ENCODE data around the gene SPATA6. TPM values are rescaled to one million over a fixed set of nuclear protein-coding genes. Genes with fewer than 3 reads are reported as not detected.
"Not testable (repeated sequence)": the region's sequence is repeated elsewhere in the genome, so short reads cannot be mapped to it uniquely, and the experiment has no call there.

Gene SPATA6
- total RNA-seq, 4 donors from 2014 or later, result 12.4 to 21.9 (median 17.5) TPM

DNA sequence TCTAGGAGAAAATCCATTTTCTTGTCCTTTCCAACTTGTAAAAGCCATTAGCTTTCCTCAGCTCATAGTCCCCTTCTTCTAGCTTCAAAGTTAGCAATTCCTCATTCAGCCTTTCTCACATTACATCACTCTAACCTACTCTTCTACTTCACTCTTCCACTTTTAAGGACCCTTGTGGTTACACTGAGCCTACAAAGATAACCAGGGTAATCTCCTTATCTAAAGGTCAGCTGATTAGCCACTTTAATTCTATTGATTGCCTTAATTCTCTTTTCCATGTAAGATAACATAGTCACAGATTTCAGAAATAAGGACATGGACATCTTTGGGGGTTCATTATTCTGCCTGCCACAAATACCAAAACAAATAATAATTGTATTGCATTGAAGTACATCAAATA, 8.5 kb upstream of the SPATA6 start:
- Histone ChIP-seq H3K27ac (replicated peaks in 1 of 4) (no peak overlapping the region), H3K36me3 (no peaks in the 10 kb centered on the region), H3K27me3 (no peaks in the 10 kb centered on the region), H3K4me3 (no peak overlapping the region), H3K4me1 (no peaks in the 10 kb centered on the region), H3K9me3 (no peaks in the 10 kb centered on the region)
- TF ChIP-seq EP300 (IDR thresholded peaks at IDR 0.05) (no peak), POLR2A (IDR thresholded peaks at IDR 0.05; ENCODE audit: low read depth) (no peak), POLR2AphosphoS5 (IDR thresholded peaks at IDR 0.05) (no peak)
- TF ChIP-seq, protein P1, sequence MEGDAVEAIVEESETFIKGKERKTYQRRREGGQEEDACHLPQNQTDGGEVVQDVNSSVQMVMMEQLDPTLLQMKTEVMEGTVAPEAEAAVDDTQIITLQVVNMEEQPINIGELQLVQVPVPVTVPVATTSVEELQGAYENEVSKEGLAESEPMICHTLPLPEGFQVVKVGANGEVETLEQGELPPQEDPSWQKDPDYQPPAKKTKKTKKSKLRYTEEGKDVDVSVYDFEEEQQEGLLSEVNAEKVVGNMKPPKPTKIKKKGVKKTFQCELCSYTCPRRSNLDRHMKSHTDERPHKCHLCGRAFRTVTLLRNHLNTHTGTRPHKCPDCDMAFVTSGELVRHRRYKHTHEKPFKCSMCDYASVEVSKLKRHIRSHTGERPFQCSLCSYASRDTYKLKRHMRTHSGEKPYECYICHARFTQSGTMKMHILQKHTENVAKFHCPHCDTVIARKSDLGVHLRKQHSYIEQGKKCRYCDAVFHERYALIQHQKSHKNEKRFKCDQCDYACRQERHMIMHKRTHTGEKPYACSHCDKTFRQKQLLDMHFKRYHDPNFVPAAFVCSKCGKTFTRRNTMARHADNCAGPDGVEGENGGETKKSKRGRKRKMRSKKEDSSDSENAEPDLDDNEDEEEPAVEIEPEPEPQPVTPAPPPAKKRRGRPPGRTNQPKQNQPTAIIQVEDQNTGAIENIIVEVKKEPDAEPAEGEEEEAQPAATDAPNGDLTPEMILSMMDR (IDR thresholded peaks at IDR 0.05), result no peak
- no peak for DNase-seq (ENCODE audit: extremely low spot score)
- intact Hi-C loops (cut with DNase I), result no loop called here

DNA sequence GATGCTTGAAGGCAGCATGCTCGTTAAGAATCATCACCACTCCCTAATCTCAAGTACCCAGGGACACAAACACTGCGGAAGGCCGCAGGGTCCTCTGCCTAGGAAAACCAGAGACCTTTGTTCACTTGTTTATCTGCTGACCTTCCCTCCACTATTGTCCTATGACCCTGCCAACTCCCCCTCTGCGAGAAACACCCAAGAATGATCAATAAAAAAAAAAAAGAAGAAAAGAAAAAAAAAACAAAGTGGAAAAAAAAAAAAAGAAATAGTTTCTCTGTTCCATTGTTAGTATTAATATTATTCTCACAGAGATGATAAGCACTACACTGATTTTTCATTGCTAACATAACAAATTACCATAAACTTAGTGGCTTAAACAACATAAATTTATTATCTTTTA, 8.0 kb upstream of the SPATA6 start:
- H3K4me1 ChIP-seq; H3K36me3 ChIP-seq; H3K27me3 ChIP-seq; DNase-seq (ENCODE audit: extremely low spot score); H3K27ac ChIP-seq (replicated peaks in 1 of 4); H3K4me3 ChIP-seq; H3K9me3 ChIP-seq; intact Hi-C loops (cut with DNase I): not testable (repeated sequence)
- WGBS, result 71% methylated on average over 2 of the region's 4 CpGs

DNA sequence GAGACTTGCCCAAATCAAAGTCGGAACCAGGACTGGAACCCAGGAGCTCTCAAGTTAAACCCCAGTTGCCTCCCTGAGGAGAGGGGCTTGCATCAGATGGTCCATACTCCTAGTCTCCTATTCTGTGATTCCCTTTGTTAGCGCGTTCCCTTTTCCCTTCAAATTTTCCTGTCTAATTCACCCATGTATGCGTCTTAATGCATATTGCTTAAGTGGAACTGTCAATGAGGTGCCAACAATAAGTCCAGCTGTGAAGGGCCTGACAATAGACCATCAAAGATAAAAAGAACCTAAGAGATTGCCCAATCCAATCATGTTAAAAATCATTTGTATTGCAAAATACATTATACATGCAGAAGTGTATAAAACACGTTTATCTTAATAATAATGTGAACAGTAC, 634 bp upstream of the SPATA6 start:
- no peaks in the 10 kb centered on the region for H3K9me3 ChIP-seq
- peak overlapping the region; percentile 89 to 95 (median 92) for H3K4me3 ChIP-seq
- peak overlapping the region; percentile 92 to 95 (median 94) for H3K27ac ChIP-seq (replicated peaks in 1 of 4)
- intact Hi-C loops (cut with DNase I), result no loop called here
- no peaks in the 10 kb centered on the region for H3K36me3 ChIP-seq
- H3K4me1 ChIP-seq, result peaks cover 19 to 39% (median 34%) of the 10 kb centered on the region in 4 donors
- DNase-seq (ENCODE audit: extremely low spot score), result no peak
- WGBS, result 39% methylated on average over 5 of the region's 5 CpGs
- no peak for TF ChIP-seq EP300 (IDR thresholded peaks at IDR 0.05)
- TF ChIP-seq POLR2A (IDR thresholded peaks at IDR 0.05; ENCODE audit: low read depth), result no peak
- no peak for TF ChIP-seq POLR2AphosphoS5 (IDR thresholded peaks at IDR 0.05)
- TF ChIP-seq, protein P1 (IDR thresholded peaks at IDR 0.05), result no peak
- H3K27me3 ChIP-seq, result no peaks in the 10 kb centered on the region

DNA sequence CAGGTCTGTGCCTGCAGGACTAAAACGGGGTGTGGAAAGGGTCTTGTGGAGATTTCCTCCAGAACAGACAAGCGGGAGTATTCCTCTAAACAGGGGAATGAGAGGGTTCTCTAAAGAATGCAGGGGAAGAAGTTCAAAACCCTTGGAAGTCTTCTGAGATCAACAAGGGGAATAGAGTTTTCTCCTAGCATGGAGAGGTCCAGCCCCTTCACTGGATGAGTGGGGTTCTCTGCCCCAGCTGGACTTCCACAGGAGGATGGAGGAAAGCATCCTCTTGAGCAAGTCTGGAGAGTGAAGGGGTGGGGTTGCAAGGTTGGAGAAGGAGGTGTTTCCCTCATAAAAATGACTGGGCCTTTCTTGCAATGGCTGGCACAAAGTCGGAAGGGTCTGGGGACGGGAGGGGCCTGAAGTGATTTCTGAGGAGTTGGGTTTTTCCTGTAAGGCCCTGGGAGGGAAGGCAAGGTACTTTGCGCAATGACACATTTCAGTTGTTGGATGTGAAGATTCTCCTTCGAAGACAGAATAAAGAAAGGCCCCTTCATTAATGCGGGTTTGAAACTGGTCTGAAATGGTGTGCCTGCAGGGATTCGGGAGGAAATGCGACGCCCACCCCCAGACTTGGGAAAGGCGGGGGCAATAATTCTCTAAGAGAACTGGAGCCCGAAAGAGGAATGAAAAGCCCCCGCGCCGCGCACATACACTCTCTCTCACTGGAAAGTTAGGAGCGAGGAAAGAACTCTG, 884 bp downstream of the SPATA6 start:
- Histone ChIP-seq H3K4me1 (peaks cover 19 to 44% (median 36%) of the 10 kb centered on the region in 4 donors), H3K27me3 (no peaks in the 10 kb centered on the region), H3K9me3 (no peaks in the 10 kb centered on the region), H3K36me3 (no peaks in the 10 kb centered on the region), H3K27ac (replicated peaks in 1 of 4) (peak overlapping the region; percentile 92 to 95 (median 94)), H3K4me3 (peak overlapping the region; percentile 89 to 95 (median 92))
- 18% methylated on average over 17 of the region's 17 CpGs for WGBS
- TF ChIP-seq, protein P1 (IDR thresholded peaks at IDR 0.05), result no peak
- TF ChIP-seq POLR2AphosphoS5 (IDR thresholded peaks at IDR 0.05), result no peak
- TF ChIP-seq POLR2A (IDR thresholded peaks at IDR 0.05; ENCODE audit: low read depth), result no peak
- TF ChIP-seq EP300 (IDR thresholded peaks at IDR 0.05), result no peak
- no peak for DNase-seq (ENCODE audit: extremely low spot score)
- intact Hi-C loops (cut with DNase I), result no loop called here

DNA sequence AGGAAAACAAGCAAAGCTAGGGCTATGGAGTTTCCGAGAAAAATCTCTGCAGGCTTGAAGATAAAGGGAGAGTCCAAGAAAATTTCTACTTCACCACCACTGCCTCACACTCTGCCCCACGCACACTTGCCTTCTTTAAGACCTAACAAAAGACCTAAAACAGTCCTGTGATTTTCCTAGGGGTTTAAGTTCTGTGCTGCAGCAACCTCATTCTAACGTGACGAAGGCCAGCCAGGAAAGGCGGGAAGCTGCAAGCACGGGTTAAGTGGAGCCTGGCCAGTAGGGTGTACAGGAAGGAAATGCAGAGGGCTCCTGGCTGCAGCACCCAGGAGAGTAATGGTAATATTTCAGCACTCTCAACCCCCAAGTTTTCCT, 1.5 kb downstream of the SPATA6 start:
- Histone ChIP-seq H3K27me3 (no peaks in the 10 kb centered on the region), H3K4me3 (peak overlapping the region; percentile 89 to 95 (median 92)), H3K27ac (replicated peaks in 1 of 4) (peak overlapping the region; percentile 92 to 95 (median 94)), H3K4me1 (peaks cover 19 to 44% (median 36%) of the 10 kb centered on the region in 4 donors), H3K9me3 (no peaks in the 10 kb centered on the region), H3K36me3 (no peaks in the 10 kb centered on the region)
- 4% methylated on average over 6 of the region's 6 CpGs for WGBS
- no peak for TF ChIP-seq POLR2A (IDR thresholded peaks at IDR 0.05; ENCODE audit: low read depth)
- no peak for DNase-seq (ENCODE audit: extremely low spot score)
- intact Hi-C loops (cut with DNase I), result no loop called here

Data from esophagus muscularis mucosa (tissue), 4 donors.